Activated CD4-positive, alpha-beta memory T cell treated with anti-CD3 and anti-CD28 coated beads, Interleukin-2, amount 10 ng/mL, durations not matched to agents 7 days and 5 days (primary cell): Measurements from ENCODE around the gene DIMT1. TPM values are rescaled to one million over a fixed set of nuclear protein-coding genes. Genes with fewer than 3 reads are reported as not detected.

Source experiments
- CTCF ChIA-PET: fragments of 350-600 bp; sonication (Branson Sonifier 250); formaldehyde crosslinking; loops from one replicate; lab custom pipeline; 2021; ENCODE audit warnings: antibody characterized with exemption, inconsistent platforms; lab: Charles Lee
- POLR2A ChIA-PET: fragments of 350-600 bp; sonication (Branson Sonifier 250); formaldehyde crosslinking; loops from one replicate; lab custom pipeline; 2021; ENCODE audit warnings: antibody characterized with exemption; lab: Charles Lee
- DNase-seq: peaks from one replicate; pipeline ENCODE4 v3.0.0-alpha.2; 2020
- H3K27ac Mint-ChIP-seq: one replicate; pipeline ENCODE4 v1.8.0; 2021; ENCODE audit warnings: mild to moderate bottlenecking, mixed read lengths
- H3K27me3 Mint-ChIP-seq: one replicate; pipeline ENCODE4 v1.8.0; 2021; ENCODE audit warnings: mixed read lengths
- H3K36me3 Mint-ChIP-seq: one replicate; pipeline ENCODE4 v1.8.0; 2021; ENCODE audit warnings: low read depth, mixed read lengths
- H3K4me1 Mint-ChIP-seq: one replicate; pipeline ENCODE4 v1.8.0; 2021; ENCODE audit warnings: mixed read lengths
- H3K4me3 Mint-ChIP-seq: one replicate; pipeline ENCODE4 v1.8.0; 2021; ENCODE audit warnings: mild to moderate bottlenecking, mixed read lengths
- H3K9me3 Mint-ChIP-seq: one replicate; pipeline ENCODE4 v1.8.0; 2021; ENCODE audit warnings: mixed read lengths
- total RNA-seq, 2 experiments: library from RNA; stranded (reverse); gene quantifications; one replicate each; pipeline ENCODE4 v1.2.3, GENCODE V29; 2021

The DIMT1 gene
- total RNA-seq, 2 experiments from 2014 or later, result 28.9 to 33.6 TPM

- H3K9me3 Mint-ChIP-seq, result no peaks in the 10 kb centered on the region
- no peak for DNase-seq
- POLR2A ChIA-PET, result interaction anchor here (1.2 to 2.3 kb wide), 5 partner anchors 8 to 43 kb away, joined by 3 to 23 read pairs (median 4); partner anchors contain the start of genes DIMT1 and IPO11
- peaks cover 35% of the 10 kb centered on the region for H3K4me1 Mint-ChIP-seq
- H3K4me3 Mint-ChIP-seq, result no peak overlapping the region
- CTCF ChIA-PET, result interaction anchor here (0.6 to 1.6 kb wide), 2 partner anchors 14 to 100 kb away, joined by 3 read pairs; no protein-coding TSS in a partner anchor
- peak overlapping the region; percentile 10 for H3K27ac Mint-ChIP-seq
- no peaks in the 10 kb centered on the region for H3K27me3 Mint-ChIP-seq
- H3K36me3 Mint-ChIP-seq, result peaks cover 68% of the 10 kb centered on the region
Measured at GRCh38 chr5:62395210-62395950, 8.3 kb downstream of the DIMT1 start.

GRCh38 chr5:62386824-62387223 is 16.9 kb downstream of the DIMT1 start:
- no peaks in the 10 kb centered on the region for H3K9me3 Mint-ChIP-seq
- no peak for DNase-seq
- POLR2A ChIA-PET, result interaction anchor here (0.9 to 4.3 kb wide), 3 partner anchors 17 to 163 kb away, joined by 3 to 42 read pairs (median 3); partner anchors contain the start of gene DIMT1
- no peaks in the 10 kb centered on the region for H3K27me3 Mint-ChIP-seq
- peak overlapping the region; percentile 6 for H3K27ac Mint-ChIP-seq
- peaks cover 6% of the 10 kb centered on the region for H3K4me1 Mint-ChIP-seq
- CTCF ChIA-PET, result interaction anchor here (1.0 to 1.9 kb wide), 2 partner anchors 46 to 163 kb away, joined by 3 to 9 read pairs; no protein-coding TSS in a partner anchor
- H3K4me3 Mint-ChIP-seq, result no peak overlapping the region
- H3K36me3 Mint-ChIP-seq, result peaks cover 66% of the 10 kb centered on the region

- ChIA-PET CTCF (no interaction called here), POLR2A (interaction anchor here (2.1 kb wide), 1 partner anchor 18 kb away, joined by 8 read pairs; the partner anchor contains the start of gene DIMT1)
- Mint-ChIP-seq H3K4me1 (peaks cover 1% of the 10 kb centered on the region), H3K4me3 (no peak overlapping the region), H3K36me3 (peaks cover 71% of the 10 kb centered on the region), H3K27ac (no peak overlapping the region), H3K9me3 (no peaks in the 10 kb centered on the region), H3K27me3 (no peaks in the 10 kb centered on the region)
- no peak for DNase-seq
Measured at GRCh38 chr5:62385816-62386400, 17.8 kb downstream of the DIMT1 start.

GRCh38 chr5:62385131-62385530 is 18.6 kb downstream of the DIMT1 start:
- Mint-ChIP-seq H3K4me1 (peaks cover 1% of the 10 kb centered on the region), H3K9me3 (no peaks in the 10 kb centered on the region), H3K27me3 (no peaks in the 10 kb centered on the region), H3K27ac (no peak overlapping the region), H3K36me3 (peaks cover 71% of the 10 kb centered on the region), H3K4me3 (no peak overlapping the region)
- DNase-seq, result no peak
- ChIA-PET CTCF (no interaction called here), POLR2A (interaction anchor here (1.2 to 2.1 kb wide), 2 partner anchors 18 to 23 kb away, joined by 4 to 8 read pairs; partner anchors contain the start of gene DIMT1)

- Mint-ChIP-seq H3K36me3 (peaks cover 69% of the 10 kb centered on the region), H3K4me1 (peaks cover 2% of the 10 kb centered on the region), H3K4me3 (no peak overlapping the region), H3K27ac (peak overlapping the region; percentile 33), H3K9me3 (no peaks in the 10 kb centered on the region), H3K27me3 (no peaks in the 10 kb centered on the region)
- ChIA-PET POLR2A (no interaction called here), CTCF (interaction anchor here (0.8 kb wide), 1 partner anchor 151 kb away, joined by 3 read pairs; no protein-coding TSS in a partner anchor)
- DNase-seq, result no peak
Measured at GRCh38 chr5:62376064-62376463, 27.6 kb downstream of the DIMT1 start.

- Mint-ChIP-seq H3K4me1 (peaks cover 3% of the 10 kb centered on the region), H3K27me3 (no peaks in the 10 kb centered on the region), H3K27ac (peak overlapping the region; percentile 33), H3K9me3 (no peaks in the 10 kb centered on the region), H3K4me3 (no peak overlapping the region), H3K36me3 (peaks cover 69% of the 10 kb centered on the region)
- ChIA-PET CTCF (no interaction called here), POLR2A (no interaction called here)
- no peak for DNase-seq
Measured at GRCh38 chr5:62375627-62376026, 28.1 kb downstream of the DIMT1 start.

- H3K4me1 Mint-ChIP-seq, result peaks cover 6% of the 10 kb centered on the region
- no peak overlapping the region for H3K27ac Mint-ChIP-seq
- CTCF ChIA-PET, result no interaction called here
- H3K36me3 Mint-ChIP-seq, result peaks cover 68% of the 10 kb centered on the region
- POLR2A ChIA-PET, result no interaction called here
- no peaks in the 10 kb centered on the region for H3K9me3 Mint-ChIP-seq
- H3K4me3 Mint-ChIP-seq, result no peak overlapping the region
- no peaks in the 10 kb centered on the region for H3K27me3 Mint-ChIP-seq
- DNase-seq, result no peak
Measured at GRCh38 chr5:62374090-62374489, 29.6 kb downstream of the DIMT1 start.

- no peak for DNase-seq
- Mint-ChIP-seq H3K9me3 (no peaks in the 10 kb centered on the region), H3K4me1 (peaks cover 6% of the 10 kb centered on the region), H3K36me3 (peaks cover 64% of the 10 kb centered on the region), H3K4me3 (no peak overlapping the region), H3K27me3 (no peaks in the 10 kb centered on the region), H3K27ac (no peak overlapping the region)
- ChIA-PET CTCF (no interaction called here), POLR2A (no interaction called here)
Measured at GRCh38 chr5:62373382-62373781, 30.3 kb downstream of the DIMT1 start.

- no peaks in the 10 kb centered on the region for H3K27me3 Mint-ChIP-seq
Measured at GRCh38 chr5:62372600-62372999, 31.1 kb downstream of the DIMT1 start.

GRCh38 chr5:62371409-62371808 is 32.3 kb downstream of the DIMT1 start:
- H3K27ac Mint-ChIP-seq, result no peak overlapping the region
- ChIA-PET POLR2A (no interaction called here), CTCF (no interaction called here)
- peaks cover 6% of the 10 kb centered on the region for H3K4me1 Mint-ChIP-seq
- no peaks in the 10 kb centered on the region for H3K9me3 Mint-ChIP-seq
- no peaks in the 10 kb centered on the region for H3K27me3 Mint-ChIP-seq
- H3K36me3 Mint-ChIP-seq, result peaks cover 59% of the 10 kb centered on the region
- no peak for DNase-seq
- H3K4me3 Mint-ChIP-seq, result no peak overlapping the region

More at GRCh38 chr5:62372600-62372999, 31.1 kb downstream of the DIMT1 start:
- H3K27ac Mint-ChIP-seq, result no peak overlapping the region
- no peak for DNase-seq
- ChIA-PET CTCF (no interaction called here), POLR2A (no interaction called here)
- H3K9me3 Mint-ChIP-seq, result no peaks in the 10 kb centered on the region
- H3K4me3 Mint-ChIP-seq, result no peak overlapping the region
- peaks cover 6% of the 10 kb centered on the region for H3K4me1 Mint-ChIP-seq
- H3K36me3 Mint-ChIP-seq, result peaks cover 56% of the 10 kb centered on the region

GRCh38 chr5:62369039-62369438 is 34.7 kb downstream of the DIMT1 start:
- ChIA-PET CTCF (interaction anchor here (0.9 kb wide), 1 partner anchor 97 kb away, joined by 3 read pairs; no protein-coding TSS in a partner anchor), POLR2A (interaction anchor here (1.0 kb wide), 1 partner anchor 12 kb away, joined by 3 read pairs; no protein-coding TSS in a partner anchor)
- no peak for DNase-seq
- Mint-ChIP-seq H3K27me3 (no peaks in the 10 kb centered on the region), H3K36me3 (peaks cover 65% of the 10 kb centered on the region), H3K9me3 (no peaks in the 10 kb centered on the region), H3K27ac (no peak overlapping the region), H3K4me1 (peaks cover 4% of the 10 kb centered on the region), H3K4me3 (no peak overlapping the region)

GRCh38 chr5:62362701-62363100 is 41.0 kb downstream of the DIMT1 start:
- peaks cover 3% of the 10 kb centered on the region for H3K4me1 Mint-ChIP-seq
- ChIA-PET POLR2A (interaction anchor here (0.6 to 1.7 kb wide), 3 partner anchors 22 to 57 kb away, joined by 4 to 5 read pairs (median 4); partner anchors contain the start of genes IPO11 and KIF2A), CTCF (interaction anchor here (1.1 to 2.6 kb wide), 4 partner anchors 10 to 138 kb away, joined by 3 to 13 read pairs (median 6); no protein-coding TSS in a partner anchor)
- H3K4me3 Mint-ChIP-seq, result no peak overlapping the region
- DNase-seq, result no peak
- H3K9me3 Mint-ChIP-seq, result no peaks in the 10 kb centered on the region
- H3K27ac Mint-ChIP-seq, result no peak overlapping the region
- no peaks in the 10 kb centered on the region for H3K27me3 Mint-ChIP-seq
- H3K36me3 Mint-ChIP-seq, result peaks cover 54% of the 10 kb centered on the region
